HEK293 (cell line): ENCODE measurements around the gene SP7.

Source experiments
- CTCF ChIA-PET: fragments of 350-600 bp; formaldehyde crosslinking; extraction: SDS; loops from one replicate; lab custom pipeline; 2021; ENCODE audit warnings: antibody characterized with exemption; lab: Yijun Ruan, JAX
- POLR2A ChIA-PET: fragments of 300-600 bp; formaldehyde crosslinking; extraction: SDS; loops from one replicate; lab custom pipeline; 2020; ENCODE audit warnings: antibody characterized with exemption, inconsistent platforms; lab: Yijun Ruan, JAX
- H3K27ac ChIP-seq: fragments of 200-500 bp; sonication (Bioruptor generic); 2 replicates; pipeline ENCODE4 v1.5.1; 2014; ENCODE audit warnings: low read depth, low read length, control low read depth, inconsistent platforms; ENCODE audit errors: extremely low read depth
- H3K36me3 ChIP-seq, 2 experiments: fragments of 200-500 bp in 1 of 2; sonication (Bioruptor generic) in 1 of 2; 1 replicate in 1 of 2; 2 replicates in 1 of 2; pipeline ENCODE4 v1.5.1; 2014 to 2017; ENCODE audit warnings: inconsistent platforms in 2 of 2, low read length in 2 of 2; ENCODE audit not compliant: control insufficient read depth in 2 of 2, insufficient read depth in 1 of 2
- H3K4me1 ChIP-seq: fragments of 200-500 bp; sonication (Bioruptor generic); 2 replicates; pipeline ENCODE4 v1.5.1; 2014; ENCODE audit warnings: mild to moderate bottlenecking, low read length, inconsistent platforms; ENCODE audit not compliant: control insufficient read depth, insufficient read depth
- H3K4me3 ChIP-seq: 2 replicates; pipeline ENCODE4 v1.5.1; 2011; ENCODE audit warnings: low read depth, mild to moderate bottlenecking, control low read depth, low read length, moderate library complexity
- H3K9me3 ChIP-seq: fragments of 200-500 bp; sonication (Bioruptor generic); 2 replicates; pipeline ENCODE4 v1.5.1; 2014; ENCODE audit warnings: low read depth, low read length, inconsistent platforms; ENCODE audit not compliant: control insufficient read depth, insufficient read depth
- IKZF3 ChIP-seq: fragments of 450-650 bp; IDR thresholded peaks from 2 replicates; pipeline ENCODE4 v1.5.0; 2018; ENCODE audit warnings: missing biosample characterization, mild to moderate bottlenecking, missing genetic modification characterization, moderate library complexity
- KLF9 ChIP-seq: fragments of 450-650 bp; formaldehyde crosslinking; IDR thresholded peaks from 2 replicates; pipeline ENCODE4 v1.5.1; 2016; ENCODE audit warnings: missing biosample characterization, missing genetic modification characterization, low read depth
- RBAK ChIP-seq: fragments of 450-650 bp; formaldehyde crosslinking; IDR thresholded peaks from 2 replicates; pipeline ENCODE4 v1.5.1; 2016; ENCODE audit warnings: missing biosample characterization, missing genetic modification characterization
- WT1 ChIP-seq: fragments of 450-650 bp; formaldehyde crosslinking; IDR thresholded peaks from 2 replicates; pipeline ENCODE4 v1.5.1; 2016; ENCODE audit warnings: missing biosample characterization, missing genetic modification characterization
- ZFHX2 ChIP-seq: fragments of 450-650 bp; formaldehyde crosslinking; conservative IDR thresholded peaks from 2 replicates; pipeline ENCODE4 v1.5.1; 2016; ENCODE audit warnings: missing biosample characterization, missing genetic modification characterization
- ZFP37 ChIP-seq: fragments of 450-650 bp; formaldehyde crosslinking; IDR thresholded peaks from 2 replicates; pipeline ENCODE4 v1.5.1; 2016; ENCODE audit warnings: missing biosample characterization, missing genetic modification characterization
- ZIC2 ChIP-seq: fragments of 450-650 bp; formaldehyde crosslinking; IDR thresholded peaks from 2 replicates; pipeline ENCODE4 v1.5.1; 2016; ENCODE audit warnings: missing biosample characterization, missing genetic modification characterization
- ZNF16 ChIP-seq: fragments of 450-650 bp; formaldehyde crosslinking; IDR thresholded peaks from 2 replicates; pipeline ENCODE4 v1.5.1; 2016; ENCODE audit warnings: low read depth, missing biosample characterization, missing genetic modification characterization
- ZNF2 ChIP-seq: fragments of 450-650 bp; formaldehyde crosslinking; IDR thresholded peaks from 2 replicates; pipeline ENCODE4 v1.5.1; 2016; ENCODE audit warnings: missing biosample characterization, missing genetic modification characterization
- ZNF324 ChIP-seq: fragments of 450-650 bp; formaldehyde crosslinking; IDR thresholded peaks from 2 replicates; pipeline ENCODE4 v1.5.1; 2016; ENCODE audit warnings: missing biosample characterization, missing genetic modification characterization
- ZNF37A ChIP-seq: fragments of 450-650 bp; IDR thresholded peaks from 2 replicates; pipeline ENCODE4 v1.5.1; 2018; ENCODE audit warnings: missing biosample characterization, missing genetic modification characterization
- ZNF558 ChIP-seq: fragments of 450-650 bp; formaldehyde crosslinking; IDR thresholded peaks from 2 replicates; pipeline ENCODE4 v1.5.1; 2016; ENCODE audit warnings: missing biosample characterization, missing genetic modification characterization
- ZNF600 ChIP-seq: fragments of 450-650 bp; formaldehyde crosslinking; IDR thresholded peaks from 2 replicates; pipeline ENCODE4 v1.5.1; 2016; ENCODE audit warnings: missing biosample characterization, missing genetic modification characterization
- ZNF670 ChIP-seq: fragments of 450-650 bp; formaldehyde crosslinking; IDR thresholded peaks from 2 replicates; pipeline ENCODE4 v1.5.1; 2016; ENCODE audit warnings: missing biosample characterization, missing genetic modification characterization, low read depth
- ZNF707 ChIP-seq: fragments of 450-650 bp; formaldehyde crosslinking; IDR thresholded peaks from 2 replicates; pipeline ENCODE4 v1.5.1; 2016; ENCODE audit warnings: missing biosample characterization, missing genetic modification characterization
- TF ChIP-seq, protein P1 (sequence below): fragments of 450-650 bp; formaldehyde crosslinking; IDR thresholded peaks from 2 replicates; pipeline ENCODE4 v1.5.1; 2016; ENCODE audit warnings: missing biosample characterization, missing genetic modification characterization
- TF ChIP-seq, protein P2 (sequence below): IDR thresholded peaks from 2 replicates; pipeline ENCODE4 v1.6.1; 2011; ENCODE audit warnings: mild to moderate bottlenecking, low read depth, low read length, borderline replicate concordance
- TF ChIP-seq, protein P3 (sequence below): fragments of 450-650 bp; formaldehyde crosslinking; IDR thresholded peaks from 2 replicates; pipeline ENCODE4 v1.5.1; 2017; ENCODE audit warnings: missing biosample characterization, missing genetic modification characterization
- TF ChIP-seq, protein P4 (sequence below): fragments of 450-650 bp; formaldehyde crosslinking; conservative IDR thresholded peaks from 2 replicates; pipeline ENCODE4 v1.5.1; 2016; ENCODE audit warnings: low read depth, missing biosample characterization, missing genetic modification characterization
- TF ChIP-seq, protein P5 (sequence below): fragments of 450-650 bp; formaldehyde crosslinking; IDR thresholded peaks from 2 replicates; pipeline ENCODE4 v1.5.1; 2016; ENCODE audit warnings: missing biosample characterization, missing genetic modification characterization, borderline replicate concordance

The SP7 gene

DNA sequence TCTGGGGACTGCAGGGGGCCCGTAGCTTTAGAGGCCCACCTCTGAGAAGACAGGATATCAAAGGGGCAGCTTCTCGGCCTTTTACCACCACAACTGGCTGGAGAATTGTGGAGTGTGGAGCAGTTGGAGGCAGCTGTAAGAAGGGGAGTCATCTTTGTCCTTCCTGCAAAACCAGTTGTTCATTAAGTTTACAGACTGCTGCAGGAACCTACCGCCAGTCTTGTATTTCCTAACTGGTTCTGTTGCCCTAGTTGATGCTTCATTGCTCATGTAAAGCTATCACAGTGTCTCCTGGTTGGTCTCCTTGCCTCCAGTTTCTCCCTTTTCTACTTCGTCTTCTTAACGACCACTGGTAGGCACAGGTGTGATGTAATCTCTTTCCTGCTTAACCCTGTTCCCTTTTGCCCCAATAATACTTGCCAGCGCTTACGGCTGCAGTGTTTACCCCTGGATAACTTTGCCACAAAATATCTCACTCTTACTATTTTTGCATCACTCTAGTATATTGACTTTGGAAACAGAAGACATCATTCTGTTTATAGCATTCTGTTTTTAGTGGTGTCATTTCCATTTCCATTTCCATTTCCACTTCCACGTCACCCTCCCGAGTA lies 56.2 kb downstream of the SP7 start:
- ChIA-PET CTCF (interaction anchor here (1.1 to 2.1 kb wide), 3 partner anchors 8 to 68 kb away, joined by 3 to 11 read pairs (median 3); no protein-coding TSS in a partner anchor), POLR2A (interaction anchor here (1.5 to 2.7 kb wide), 2 partner anchors 12 to 66 kb away, joined by 4 to 22 read pairs; partner anchors contain the start of gene ESPL1)
- Histone ChIP-seq H3K9me3 (no peaks in the 10 kb centered on the region), H3K36me3 (peaks cover 87 to 98% of the 10 kb centered on the region in 2 experiments), H3K4me3 (no peak overlapping the region), H3K27ac (no peak overlapping the region), H3K4me1 (no peaks in the 10 kb centered on the region)
- TF ChIP-seq ZFP37 (tag by site-specific recombination) (no peak), ZNF600 (tag by site-specific recombination) (0 out of 2 replicates have a peak, but pooled peaks have one; percentile 3)
- TF ChIP-seq, protein P1, sequence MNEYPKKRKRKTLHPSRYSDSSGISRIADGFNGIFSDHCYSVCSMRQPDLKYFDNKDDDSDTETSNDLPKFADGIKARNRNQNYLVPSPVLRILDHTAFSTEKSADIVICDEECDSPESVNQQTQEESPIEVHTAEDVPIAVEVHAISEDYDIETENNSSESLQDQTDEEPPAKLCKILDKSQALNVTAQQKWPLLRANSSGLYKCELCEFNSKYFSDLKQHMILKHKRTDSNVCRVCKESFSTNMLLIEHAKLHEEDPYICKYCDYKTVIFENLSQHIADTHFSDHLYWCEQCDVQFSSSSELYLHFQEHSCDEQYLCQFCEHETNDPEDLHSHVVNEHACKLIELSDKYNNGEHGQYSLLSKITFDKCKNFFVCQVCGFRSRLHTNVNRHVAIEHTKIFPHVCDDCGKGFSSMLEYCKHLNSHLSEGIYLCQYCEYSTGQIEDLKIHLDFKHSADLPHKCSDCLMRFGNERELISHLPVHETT (tag by site-specific recombination), result no peak
- TF ChIP-seq, protein P2, sequence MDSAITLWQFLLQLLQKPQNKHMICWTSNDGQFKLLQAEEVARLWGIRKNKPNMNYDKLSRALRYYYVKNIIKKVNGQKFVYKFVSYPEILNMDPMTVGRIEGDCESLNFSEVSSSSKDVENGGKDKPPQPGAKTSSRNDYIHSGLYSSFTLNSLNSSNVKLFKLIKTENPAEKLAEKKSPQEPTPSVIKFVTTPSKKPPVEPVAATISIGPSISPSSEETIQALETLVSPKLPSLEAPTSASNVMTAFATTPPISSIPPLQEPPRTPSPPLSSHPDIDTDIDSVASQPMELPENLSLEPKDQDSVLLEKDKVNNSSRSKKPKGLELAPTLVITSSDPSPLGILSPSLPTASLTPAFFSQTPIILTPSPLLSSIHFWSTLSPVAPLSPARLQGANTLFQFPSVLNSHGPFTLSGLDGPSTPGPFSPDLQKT, result no peak

DNA sequence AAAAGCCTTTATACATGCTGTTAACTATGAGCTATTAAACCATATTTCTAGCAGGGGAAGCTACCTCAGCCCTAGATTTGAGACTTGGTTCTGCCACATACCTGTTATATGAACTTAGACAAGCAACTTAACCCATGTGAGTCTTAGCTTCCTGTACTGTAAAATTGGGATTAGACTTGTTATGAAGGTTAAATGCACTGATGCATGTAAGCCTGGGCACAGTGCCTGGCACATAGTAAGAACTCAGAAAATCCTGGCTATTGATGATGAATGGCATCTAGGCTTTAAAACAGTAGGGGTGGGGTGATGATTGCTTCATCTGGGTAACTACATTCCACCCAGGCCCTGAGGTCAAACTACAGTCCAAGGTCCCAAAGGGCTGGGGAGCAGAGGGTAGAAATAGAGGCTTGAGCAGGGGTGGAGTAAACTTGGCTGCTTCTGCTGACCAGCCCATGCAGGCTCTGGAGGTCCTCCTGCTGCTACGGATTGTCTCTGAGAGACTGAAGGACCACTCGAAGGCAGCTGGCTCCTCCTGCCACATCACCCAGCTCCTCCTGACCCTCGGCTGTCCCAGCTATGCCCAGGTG lies 56.8 kb downstream of the SP7 start:
- CTCF ChIA-PET, result interaction anchor here (1.1 to 2.1 kb wide), 2 partner anchors 9 to 67 kb away, joined by 3 to 11 read pairs; no protein-coding TSS in a partner anchor
- peaks cover 83 to 98% of the 10 kb centered on the region in 2 experiments for H3K36me3 ChIP-seq
- H3K4me1 ChIP-seq, result no peaks in the 10 kb centered on the region
- TF ChIP-seq ZNF600 (tag by site-specific recombination) (peak; percentile 64), ZNF558 (no peak)
- no peak overlapping the region for H3K4me3 ChIP-seq
- H3K27ac ChIP-seq, result no peak overlapping the region
- no peaks in the 10 kb centered on the region for H3K9me3 ChIP-seq
- POLR2A ChIA-PET, result interaction anchor here (1.5 to 2.7 kb wide), 3 partner anchors 11 to 66 kb away, joined by 4 to 22 read pairs (median 7); partner anchors contain the start of genes ESPL1 and MYG1

DNA sequence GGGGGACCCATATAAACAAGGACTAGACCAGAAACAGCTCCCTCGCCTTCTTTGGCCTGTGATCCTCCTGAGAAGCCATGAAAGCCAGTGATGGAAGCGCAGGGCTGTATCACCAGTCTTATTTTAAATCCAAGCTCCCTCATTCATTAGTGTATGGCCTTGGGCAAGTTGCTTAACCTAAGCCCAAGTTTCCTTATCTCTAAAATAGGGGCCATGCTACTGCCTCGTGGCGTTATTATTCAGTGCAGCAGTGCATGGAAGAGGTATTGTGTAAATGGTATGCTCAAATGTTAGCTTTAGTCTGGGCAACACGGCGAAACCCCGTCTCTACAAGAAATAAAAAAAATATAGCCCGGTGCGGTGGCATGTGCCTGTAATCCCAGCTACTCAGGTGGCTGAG lies 58.2 kb downstream of the SP7 start:
- ChIA-PET CTCF (interaction anchor here (0.6 to 1.2 kb wide), 4 partner anchors 10 to 89 kb away, joined by 3 to 6 read pairs (median 4); partner anchors contain the start of gene ESPL1), POLR2A (interaction anchor here (0.7 to 2.7 kb wide), 6 partner anchors 10 to 714 kb away, joined by 3 to 22 read pairs (median 4); partner anchors contain the start of genes ESPL1, MYG1 and PFDN5)
- Histone ChIP-seq H3K4me3 (no peak overlapping the region), H3K9me3 (no peaks in the 10 kb centered on the region), H3K36me3 (peaks cover 87 to 93% of the 10 kb centered on the region in 2 experiments), H3K27ac (no peak overlapping the region), H3K4me1 (no peaks in the 10 kb centered on the region)
- TF ChIP-seq, protein P3, sequence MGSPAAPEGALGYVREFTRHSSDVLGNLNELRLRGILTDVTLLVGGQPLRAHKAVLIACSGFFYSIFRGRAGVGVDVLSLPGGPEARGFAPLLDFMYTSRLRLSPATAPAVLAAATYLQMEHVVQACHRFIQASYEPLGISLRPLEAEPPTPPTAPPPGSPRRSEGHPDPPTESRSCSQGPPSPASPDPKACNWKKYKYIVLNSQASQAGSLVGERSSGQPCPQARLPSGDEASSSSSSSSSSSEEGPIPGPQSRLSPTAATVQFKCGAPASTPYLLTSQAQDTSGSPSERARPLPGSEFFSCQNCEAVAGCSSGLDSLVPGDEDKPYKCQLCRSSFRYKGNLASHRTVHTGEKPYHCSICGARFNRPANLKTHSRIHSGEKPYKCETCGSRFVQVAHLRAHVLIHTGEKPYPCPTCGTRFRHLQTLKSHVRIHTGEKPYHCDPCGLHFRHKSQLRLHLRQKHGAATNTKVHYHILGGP (tag by site-specific recombination), result no peak
- TF ChIP-seq RBAK (tag by site-specific recombination) (no peak), IKZF3 (no peak), ZFHX2 (no peak), ZNF2 (tag by site-specific recombination) (no peak), ZNF670 (no peak), ZNF558 (no peak), ZNF37A (tag by site-specific recombination) (no peak), ZNF707 (no peak), ZNF16 (tag by site-specific recombination) (no peak), WT1 (tag by site-specific recombination) (no peak), ZNF324 (tag by site-specific recombination) (no peak), KLF9 (tag by site-specific recombination) (no peak), ZIC2 (tag by site-specific recombination) (no peak)
- TF ChIP-seq, protein P4, sequence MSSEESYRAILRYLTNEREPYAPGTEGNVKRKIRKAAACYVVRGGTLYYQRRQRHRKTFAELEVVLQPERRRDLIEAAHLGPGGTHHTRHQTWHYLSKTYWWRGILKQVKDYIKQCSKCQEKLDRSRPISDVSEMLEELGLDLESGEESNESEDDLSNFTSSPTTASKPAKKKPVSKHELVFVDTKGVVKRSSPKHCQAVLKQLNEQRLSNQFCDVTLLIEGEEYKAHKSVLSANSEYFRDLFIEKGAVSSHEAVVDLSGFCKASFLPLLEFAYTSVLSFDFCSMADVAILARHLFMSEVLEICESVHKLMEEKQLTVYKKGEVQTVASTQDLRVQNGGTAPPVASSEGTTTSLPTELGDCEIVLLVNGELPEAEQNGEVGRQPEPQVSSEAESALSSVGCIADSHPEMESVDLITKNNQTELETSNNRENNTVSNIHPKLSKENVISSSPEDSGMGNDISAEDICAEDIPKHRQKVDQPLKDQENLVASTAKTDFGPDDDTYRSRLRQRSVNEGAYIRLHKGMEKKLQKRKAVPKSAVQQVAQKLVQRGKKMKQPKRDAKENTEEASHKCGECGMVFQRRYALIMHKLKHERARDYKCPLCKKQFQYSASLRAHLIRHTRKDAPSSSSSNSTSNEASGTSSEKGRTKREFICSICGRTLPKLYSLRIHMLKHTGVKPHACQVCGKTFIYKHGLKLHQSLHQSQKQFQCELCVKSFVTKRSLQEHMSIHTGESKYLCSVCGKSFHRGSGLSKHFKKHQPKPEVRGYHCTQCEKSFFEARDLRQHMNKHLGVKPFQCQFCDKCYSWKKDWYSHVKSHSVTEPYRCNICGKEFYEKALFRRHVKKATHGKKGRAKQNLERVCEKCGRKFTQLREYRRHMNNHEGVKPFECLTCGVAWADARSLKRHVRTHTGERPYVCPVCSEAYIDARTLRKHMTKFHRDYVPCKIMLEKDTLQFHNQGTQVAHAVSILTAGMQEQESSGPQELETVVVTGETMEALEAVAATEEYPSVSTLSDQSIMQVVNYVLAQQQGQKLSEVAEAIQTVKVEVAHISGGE, result no peak
- TF ChIP-seq, protein P5, sequence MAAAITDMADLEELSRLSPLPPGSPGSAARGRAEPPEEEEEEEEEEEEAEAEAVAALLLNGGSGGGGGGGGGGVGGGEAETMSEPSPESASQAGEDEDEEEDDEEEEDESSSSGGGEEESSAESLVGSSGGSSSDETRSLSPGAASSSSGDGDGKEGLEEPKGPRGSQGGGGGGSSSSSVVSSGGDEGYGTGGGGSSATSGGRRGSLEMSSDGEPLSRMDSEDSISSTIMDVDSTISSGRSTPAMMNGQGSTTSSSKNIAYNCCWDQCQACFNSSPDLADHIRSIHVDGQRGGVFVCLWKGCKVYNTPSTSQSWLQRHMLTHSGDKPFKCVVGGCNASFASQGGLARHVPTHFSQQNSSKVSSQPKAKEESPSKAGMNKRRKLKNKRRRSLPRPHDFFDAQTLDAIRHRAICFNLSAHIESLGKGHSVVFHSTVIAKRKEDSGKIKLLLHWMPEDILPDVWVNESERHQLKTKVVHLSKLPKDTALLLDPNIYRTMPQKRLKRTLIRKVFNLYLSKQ (tag by site-specific recombination), result no peak
